WTC11 (cell line): Measurements from ENCODE around the gene LGI4.

Experiments
- CBFB ChIP-seq: sonication (generic); formaldehyde crosslinking; IDR thresholded peaks from 2 replicates; pipeline ENCODE4 v1.8.1; 2022; ENCODE audit warnings: mild to moderate bottlenecking, low read depth, missing genetic modification reagents
- CREB1 ChIP-seq: sonication (generic); formaldehyde crosslinking; IDR thresholded peaks from 2 replicates; pipeline ENCODE4 v1.8.0; 2023; ENCODE audit warnings: mild to moderate bottlenecking, missing genetic modification reagents
- ELF4 ChIP-seq: sonication (generic); formaldehyde crosslinking; IDR thresholded peaks from 2 replicates; pipeline ENCODE4 v1.8.1; 2022; ENCODE audit warnings: low read depth, mild to moderate bottlenecking, moderate library complexity, missing genetic modification reagents
- TEAD1 ChIP-seq: sonication (generic); formaldehyde crosslinking; IDR thresholded peaks from 2 replicates; pipeline ENCODE4 v1.8.0; 2022; ENCODE audit warnings: mild to moderate bottlenecking, missing genetic modification reagents
- TEAD4 ChIP-seq: sonication (generic); formaldehyde crosslinking; IDR thresholded peaks from 2 replicates; pipeline ENCODE4 v1.8.0; 2022; ENCODE audit warnings: mild to moderate bottlenecking, missing genetic modification reagents
- ZNF423 ChIP-seq: fragments of 250-450 bp; sonication (Bioruptor Pico); IDR thresholded peaks from 2 replicates; pipeline ENCODE4 v2.1.2; 2022; ENCODE audit warnings: mild to moderate bottlenecking, moderate library complexity
- ZNF671 ChIP-seq: fragments of 250-450 bp; sonication (Bioruptor Pico); IDR thresholded peaks from 2 replicates; pipeline ENCODE4 v1.8.0; 2021; ENCODE audit warnings: mild to moderate bottlenecking
- TF ChIP-seq, protein P1 (sequence below): fragments of 200-600 bp; IDR thresholded peaks from 2 replicates; pipeline ENCODE4 v1.8.0; 2022; ENCODE audit warnings: antibody characterized with exemption
- TF ChIP-seq, protein P2 (sequence below): sonication (generic); formaldehyde crosslinking; IDR thresholded peaks from 2 replicates; pipeline ENCODE4 v1.8.1; 2023; ENCODE audit warnings: mild to moderate bottlenecking, missing genetic modification reagents, borderline replicate concordance
- TF ChIP-seq, protein P3 (sequence below): sonication (generic); formaldehyde crosslinking; IDR thresholded peaks from 2 replicates; pipeline ENCODE4 v1.8.0; 2022; ENCODE audit warnings: missing genetic modification reagents
- TF ChIP-seq, protein P4 (sequence below): sonication (generic); formaldehyde crosslinking; IDR thresholded peaks from 2 replicates; pipeline ENCODE4 v1.8.1; 2023; ENCODE audit warnings: mild to moderate bottlenecking, missing genetic modification reagents

DNA sequence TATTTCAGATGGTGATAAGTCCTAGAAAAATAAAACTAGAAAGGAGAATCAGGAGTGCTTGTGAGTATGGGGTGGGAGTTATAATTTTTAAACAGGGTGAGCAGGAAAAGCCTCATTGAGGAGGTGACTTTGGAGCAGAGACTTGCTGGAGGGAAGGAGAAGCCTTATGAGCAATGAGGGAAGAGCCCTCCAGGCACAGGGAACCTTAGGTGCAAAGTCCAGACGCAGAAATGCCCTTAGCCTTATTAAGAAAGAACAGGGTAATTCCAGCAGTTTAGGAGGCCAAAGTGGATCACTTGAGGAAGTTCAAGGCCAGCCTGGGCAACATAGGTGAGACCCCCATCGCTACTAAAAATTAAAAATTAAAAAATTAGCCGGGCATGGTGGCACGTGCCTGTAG, 40.2 kb downstream of the LGI4 start:
- no peak for TF ChIP-seq ZNF671
- TF ChIP-seq, protein P1, sequence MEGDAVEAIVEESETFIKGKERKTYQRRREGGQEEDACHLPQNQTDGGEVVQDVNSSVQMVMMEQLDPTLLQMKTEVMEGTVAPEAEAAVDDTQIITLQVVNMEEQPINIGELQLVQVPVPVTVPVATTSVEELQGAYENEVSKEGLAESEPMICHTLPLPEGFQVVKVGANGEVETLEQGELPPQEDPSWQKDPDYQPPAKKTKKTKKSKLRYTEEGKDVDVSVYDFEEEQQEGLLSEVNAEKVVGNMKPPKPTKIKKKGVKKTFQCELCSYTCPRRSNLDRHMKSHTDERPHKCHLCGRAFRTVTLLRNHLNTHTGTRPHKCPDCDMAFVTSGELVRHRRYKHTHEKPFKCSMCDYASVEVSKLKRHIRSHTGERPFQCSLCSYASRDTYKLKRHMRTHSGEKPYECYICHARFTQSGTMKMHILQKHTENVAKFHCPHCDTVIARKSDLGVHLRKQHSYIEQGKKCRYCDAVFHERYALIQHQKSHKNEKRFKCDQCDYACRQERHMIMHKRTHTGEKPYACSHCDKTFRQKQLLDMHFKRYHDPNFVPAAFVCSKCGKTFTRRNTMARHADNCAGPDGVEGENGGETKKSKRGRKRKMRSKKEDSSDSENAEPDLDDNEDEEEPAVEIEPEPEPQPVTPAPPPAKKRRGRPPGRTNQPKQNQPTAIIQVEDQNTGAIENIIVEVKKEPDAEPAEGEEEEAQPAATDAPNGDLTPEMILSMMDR: no peak
- TF ChIP-seq CREB1 (CRISPR knock-in tag): no peak
- TF ChIP-seq ELF4 (CRISPR knock-in tag): no peak
- TF ChIP-seq TEAD4: no peak
- no peak for TF ChIP-seq TEAD1 (CRISPR knock-in tag)
- TF ChIP-seq, protein P2, sequence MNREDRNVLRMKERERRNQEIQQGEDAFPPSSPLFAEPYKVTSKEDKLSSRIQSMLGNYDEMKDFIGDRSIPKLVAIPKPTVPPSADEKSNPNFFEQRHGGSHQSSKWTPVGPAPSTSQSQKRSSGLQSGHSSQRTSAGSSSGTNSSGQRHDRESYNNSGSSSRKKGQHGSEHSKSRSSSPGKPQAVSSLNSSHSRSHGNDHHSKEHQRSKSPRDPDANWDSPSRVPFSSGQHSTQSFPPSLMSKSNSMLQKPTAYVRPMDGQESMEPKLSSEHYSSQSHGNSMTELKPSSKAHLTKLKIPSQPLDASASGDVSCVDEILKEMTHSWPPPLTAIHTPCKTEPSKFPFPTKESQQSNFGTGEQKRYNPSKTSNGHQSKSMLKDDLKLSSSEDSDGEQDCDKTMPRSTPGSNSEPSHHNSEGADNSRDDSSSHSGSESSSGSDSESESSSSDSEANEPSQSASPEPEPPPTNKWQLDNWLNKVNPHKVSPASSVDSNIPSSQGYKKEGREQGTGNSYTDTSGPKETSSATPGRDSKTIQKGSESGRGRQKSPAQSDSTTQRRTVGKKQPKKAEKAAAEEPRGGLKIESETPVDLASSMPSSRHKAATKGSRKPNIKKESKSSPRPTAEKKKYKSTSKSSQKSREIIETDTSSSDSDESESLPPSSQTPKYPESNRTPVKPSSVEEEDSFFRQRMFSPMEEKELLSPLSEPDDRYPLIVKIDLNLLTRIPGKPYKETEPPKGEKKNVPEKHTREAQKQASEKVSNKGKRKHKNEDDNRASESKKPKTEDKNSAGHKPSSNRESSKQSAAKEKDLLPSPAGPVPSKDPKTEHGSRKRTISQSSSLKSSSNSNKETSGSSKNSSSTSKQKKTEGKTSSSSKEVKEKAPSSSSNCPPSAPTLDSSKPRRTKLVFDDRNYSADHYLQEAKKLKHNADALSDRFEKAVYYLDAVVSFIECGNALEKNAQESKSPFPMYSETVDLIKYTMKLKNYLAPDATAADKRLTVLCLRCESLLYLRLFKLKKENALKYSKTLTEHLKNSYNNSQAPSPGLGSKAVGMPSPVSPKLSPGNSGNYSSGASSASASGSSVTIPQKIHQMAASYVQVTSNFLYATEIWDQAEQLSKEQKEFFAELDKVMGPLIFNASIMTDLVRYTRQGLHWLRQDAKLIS (CRISPR knock-in tag): no peak
- TF ChIP-seq, protein P3, sequence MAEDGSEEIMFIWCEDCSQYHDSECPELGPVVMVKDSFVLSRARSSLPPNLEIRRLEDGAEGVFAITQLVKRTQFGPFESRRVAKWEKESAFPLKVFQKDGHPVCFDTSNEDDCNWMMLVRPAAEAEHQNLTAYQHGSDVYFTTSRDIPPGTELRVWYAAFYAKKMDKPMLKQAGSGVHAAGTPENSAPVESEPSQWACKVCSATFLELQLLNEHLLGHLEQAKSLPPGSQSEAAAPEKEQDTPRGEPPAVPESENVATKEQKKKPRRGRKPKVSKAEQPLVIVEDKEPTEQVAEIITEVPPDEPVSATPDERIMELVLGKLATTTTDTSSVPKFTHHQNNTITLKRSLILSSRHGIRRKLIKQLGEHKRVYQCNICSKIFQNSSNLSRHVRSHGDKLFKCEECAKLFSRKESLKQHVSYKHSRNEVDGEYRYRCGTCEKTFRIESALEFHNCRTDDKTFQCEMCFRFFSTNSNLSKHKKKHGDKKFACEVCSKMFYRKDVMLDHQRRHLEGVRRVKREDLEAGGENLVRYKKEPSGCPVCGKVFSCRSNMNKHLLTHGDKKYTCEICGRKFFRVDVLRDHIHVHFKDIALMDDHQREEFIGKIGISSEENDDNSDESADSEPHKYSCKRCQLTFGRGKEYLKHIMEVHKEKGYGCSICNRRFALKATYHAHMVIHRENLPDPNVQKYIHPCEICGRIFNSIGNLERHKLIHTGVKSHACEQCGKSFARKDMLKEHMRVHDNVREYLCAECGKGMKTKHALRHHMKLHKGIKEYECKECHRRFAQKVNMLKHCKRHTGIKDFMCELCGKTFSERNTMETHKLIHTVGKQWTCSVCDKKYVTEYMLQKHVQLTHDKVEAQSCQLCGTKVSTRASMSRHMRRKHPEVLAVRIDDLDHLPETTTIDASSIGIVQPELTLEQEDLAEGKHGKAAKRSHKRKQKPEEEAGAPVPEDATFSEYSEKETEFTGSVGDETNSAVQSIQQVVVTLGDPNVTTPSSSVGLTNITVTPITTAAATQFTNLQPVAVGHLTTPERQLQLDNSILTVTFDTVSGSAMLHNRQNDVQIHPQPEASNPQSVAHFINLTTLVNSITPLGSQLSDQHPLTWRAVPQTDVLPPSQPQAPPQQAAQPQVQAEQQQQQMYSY (CRISPR knock-in tag): no peak
- no peak for TF ChIP-seq CBFB (CRISPR knock-in tag)
- no peak for TF ChIP-seq ZNF423
- TF ChIP-seq, protein P4, sequence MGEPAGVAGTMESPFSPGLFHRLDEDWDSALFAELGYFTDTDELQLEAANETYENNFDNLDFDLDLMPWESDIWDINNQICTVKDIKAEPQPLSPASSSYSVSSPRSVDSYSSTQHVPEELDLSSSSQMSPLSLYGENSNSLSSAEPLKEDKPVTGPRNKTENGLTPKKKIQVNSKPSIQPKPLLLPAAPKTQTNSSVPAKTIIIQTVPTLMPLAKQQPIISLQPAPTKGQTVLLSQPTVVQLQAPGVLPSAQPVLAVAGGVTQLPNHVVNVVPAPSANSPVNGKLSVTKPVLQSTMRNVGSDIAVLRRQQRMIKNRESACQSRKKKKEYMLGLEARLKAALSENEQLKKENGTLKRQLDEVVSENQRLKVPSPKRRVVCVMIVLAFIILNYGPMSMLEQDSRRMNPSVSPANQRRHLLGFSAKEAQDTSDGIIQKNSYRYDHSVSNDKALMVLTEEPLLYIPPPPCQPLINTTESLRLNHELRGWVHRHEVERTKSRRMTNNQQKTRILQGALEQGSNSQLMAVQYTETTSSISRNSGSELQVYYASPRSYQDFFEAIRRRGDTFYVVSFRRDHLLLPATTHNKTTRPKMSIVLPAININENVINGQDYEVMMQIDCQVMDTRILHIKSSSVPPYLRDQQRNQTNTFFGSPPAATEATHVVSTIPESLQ (CRISPR knock-in tag): no peak
